HG03095 (cell line): ENCODE results near the gene SPESP1.
"Not testable (repeated sequence)": the region's sequence is repeated elsewhere in the genome, so short reads cannot be mapped to it uniquely, and the experiment has no call there.

Source experiments
- ATAC-seq: cut with Tn5 transposase; IDR thresholded peaks from one replicate; pipeline ENCODE4 v1.9.1; 2021; ENCODE audit warnings: moderate library complexity; ENCODE audit not compliant: unreplicated experiment

Gene SPESP1

GRCh38 chr15:68962465-68962864 is 32.1 kb downstream of the SPESP1 start:
- no peak for ATAC-seq

- not testable (repeated sequence) for ATAC-seq
Measured at GRCh38 chr15:68963719-68964118, 33.4 kb downstream of the SPESP1 start.

GRCh38 chr15:68966996-68967395 is 36.7 kb downstream of the SPESP1 start:
- ATAC-seq, result no peak

GRCh38 chr15:68967948-68968347 is 37.6 kb downstream of the SPESP1 start:
- ATAC-seq, result no peak

GRCh38 chr15:68969298-68969697 is 39.0 kb downstream of the SPESP1 start:
- no peak for ATAC-seq

- ATAC-seq, result no peak
Measured at GRCh38 chr15:68972201-68973065, 42.1 kb downstream of the SPESP1 start.

GRCh38 chr15:68975651-68976160 is 45.4 kb downstream of the SPESP1 start:
- not testable (repeated sequence) for ATAC-seq

GRCh38 chr15:68977426-68977825 is 47.1 kb downstream of the SPESP1 start:
- ATAC-seq, result not testable (repeated sequence)

- ATAC-seq, result no peak
Measured at GRCh38 chr15:68979006-68979405, 48.7 kb downstream of the SPESP1 start.

GRCh38 chr15:68979816-68980215 is 49.5 kb downstream of the SPESP1 start:
- no peak for ATAC-seq

GRCh38 chr15:68980786-68981185 is 50.5 kb downstream of the SPESP1 start:
- ATAC-seq, result no peak

GRCh38 chr15:68981941-68982340 is 51.6 kb downstream of the SPESP1 start:
- no peak for ATAC-seq

- no peak for ATAC-seq
Measured at GRCh38 chr15:68982976-68983563, 52.7 kb downstream of the SPESP1 start.

- ATAC-seq, result no peak
Measured at GRCh38 chr15:68983961-68984481, 53.7 kb downstream of the SPESP1 start.

- no peak for ATAC-seq
Measured at GRCh38 chr15:68984586-68984985, 54.3 kb downstream of the SPESP1 start.

GRCh38 chr15:68985361-68985891 is 55.1 kb downstream of the SPESP1 start:
- ATAC-seq, result no peak

GRCh38 chr15:68986322-68986721 is 56.0 kb downstream of the SPESP1 start:
- ATAC-seq, result no peak

GRCh38 chr15:68987120-68987519 is 56.8 kb downstream of the SPESP1 start:
- ATAC-seq, result no peak

- ATAC-seq, result no peak
Measured at GRCh38 chr15:68987676-68988075, 57.4 kb downstream of the SPESP1 start.

GRCh38 chr15:68989541-68990230 is 59.4 kb downstream of the SPESP1 start:
- ATAC-seq, result no peak
